ENCODE results near the gene TIMM9. TPM values are rescaled to one million over a fixed set of nuclear protein-coding genes. Genes with fewer than 3 reads are reported as not detected.
"Not testable (repeated sequence)": the region's sequence is repeated elsewhere in the genome, so short reads cannot be mapped to it uniquely, and the experiment has no call there.

Gene TIMM9
- total RNA-seq, 1 donor from 2014 or later = 47.6 TPM

GRCh38 chr14:58376791-58377190 is 50.5 kb downstream of the TIMM9 start:
- DNase-seq (ENCODE audit: extremely low spot score in 2 of 2) = no peak
- no peak for TF ChIP-seq POLR2A (IDR thresholded peaks at IDR 0.05)
- no peak for TF ChIP-seq POLR2AphosphoS5 (IDR thresholded peaks at IDR 0.05; ENCODE audit: insufficient read depth in 1 of 2, low read depth in 1 of 2)
- TF ChIP-seq CTCF (IDR thresholded peaks at IDR 0.05) = no peak
- intact Hi-C loops (cut with DNase I) = no loop called here

GRCh38 chr14:58368956-58369355 is 58.4 kb downstream of the TIMM9 start:
- Histone ChIP-seq H3K36me3 (peaks cover 0 to 66% of the 10 kb centered on the region in 2 donors), H3K4me3 (no peak overlapping the region), H3K9me3 (no peaks in the 10 kb centered on the region), H3K27ac (no peak overlapping the region), H3K4me1 (no peaks in the 10 kb centered on the region), H3K27me3 (no peaks in the 10 kb centered on the region)
- no peak for DNase-seq (ENCODE audit: extremely low spot score in 2 of 2)
- intact Hi-C loops (cut with DNase I) = no loop called here
- TF ChIP-seq POLR2AphosphoS5 (IDR thresholded peaks at IDR 0.05; ENCODE audit: insufficient read depth in 1 of 2, low read depth in 1 of 2) (no peak), POLR2A (IDR thresholded peaks at IDR 0.05) (no peak), CTCF (IDR thresholded peaks at IDR 0.05) (no peak)

More at GRCh38 chr14:58376791-58377190, 50.5 kb downstream of the TIMM9 start:
- H3K36me3 ChIP-seq = peaks cover 0 to 19% of the 10 kb centered on the region in 2 donors
- no peaks in the 10 kb centered on the region for H3K9me3 ChIP-seq
- no peaks in the 10 kb centered on the region for H3K4me1 ChIP-seq
- no peak overlapping the region for H3K4me3 ChIP-seq
- no peaks in the 10 kb centered on the region for H3K27me3 ChIP-seq
- H3K27ac ChIP-seq = no peak overlapping the region

- TF ChIP-seq POLR2AphosphoS5 (IDR thresholded peaks at IDR 0.05; ENCODE audit: insufficient read depth in 1 of 2, low read depth in 1 of 2) (no peak), POLR2A (IDR thresholded peaks at IDR 0.05) (no peak), CTCF (IDR thresholded peaks at IDR 0.05) (no peak)
- no peaks in the 10 kb centered on the region for H3K9me3 ChIP-seq
- H3K36me3 ChIP-seq = peaks cover 0 to 57% of the 10 kb centered on the region in 2 donors
- H3K4me3 ChIP-seq = no peak overlapping the region
- H3K27ac ChIP-seq = no peak overlapping the region
- no peaks in the 10 kb centered on the region for H3K4me1 ChIP-seq
- intact Hi-C loops (cut with DNase I) = no loop called here
- H3K27me3 ChIP-seq = no peaks in the 10 kb centered on the region
- no peak for DNase-seq (ENCODE audit: extremely low spot score in 2 of 2)
Observed at GRCh38 chr14:58367296-58367695, 60.0 kb downstream of the TIMM9 start.

GRCh38 chr14:58364316-58364715 is 63.0 kb downstream of the TIMM9 start:
- Histone ChIP-seq H3K9me3 (no peaks in the 10 kb centered on the region), H3K27ac (no peak overlapping the region), H3K4me1 (no peaks in the 10 kb centered on the region), H3K36me3 (peaks cover 0 to 64% of the 10 kb centered on the region in 2 donors), H3K4me3 (no peak overlapping the region), H3K27me3 (no peaks in the 10 kb centered on the region)
- no peak for DNase-seq (ENCODE audit: extremely low spot score in 2 of 2)
- intact Hi-C loops (cut with DNase I) = no loop called here
- no peak for TF ChIP-seq CTCF (IDR thresholded peaks at IDR 0.05)
- TF ChIP-seq POLR2AphosphoS5 (IDR thresholded peaks at IDR 0.05; ENCODE audit: insufficient read depth in 1 of 2, low read depth in 1 of 2) = no peak
- no peak for TF ChIP-seq POLR2A (IDR thresholded peaks at IDR 0.05)

- no peak for TF ChIP-seq CTCF (IDR thresholded peaks at IDR 0.05)
- no peak for TF ChIP-seq POLR2A (IDR thresholded peaks at IDR 0.05)
- TF ChIP-seq POLR2AphosphoS5 (IDR thresholded peaks at IDR 0.05; ENCODE audit: insufficient read depth in 1 of 2, low read depth in 1 of 2) = no peak
- Histone ChIP-seq H3K27me3 (no peaks in the 10 kb centered on the region), H3K27ac (no peak overlapping the region), H3K4me1 (no peaks in the 10 kb centered on the region), H3K9me3 (no peaks in the 10 kb centered on the region), H3K4me3 (no peak overlapping the region), H3K36me3 (peaks cover 0 to 57% of the 10 kb centered on the region in 2 donors)
- intact Hi-C loops (cut with DNase I) = no loop called here
- no peak for DNase-seq (ENCODE audit: extremely low spot score in 2 of 2)
Observed at GRCh38 chr14:58362798-58363412, 64.4 kb downstream of the TIMM9 start.

GRCh38 chr14:58362272-58362671 is 65.1 kb downstream of the TIMM9 start:
- intact Hi-C loops (cut with DNase I); H3K27ac ChIP-seq; H3K9me3 ChIP-seq; H3K27me3 ChIP-seq; DNase-seq (ENCODE audit: extremely low spot score in 2 of 2); H3K4me1 ChIP-seq; H3K4me3 ChIP-seq: not testable (repeated sequence)
- H3K36me3 ChIP-seq = peaks cover 0 to 51% of the 10 kb centered on the region in 2 donors

Data from vagina (tissue), 2 donors.